ENCODE data around the gene SLC39A10. TPM values are rescaled to one million over a fixed set of nuclear protein-coding genes. Genes with fewer than 3 reads are reported as not detected.

SLC39A10 gene
- total and polyA plus RNA-seq, 2 of the 4 experiments (the other 2 are of a cell fraction), result 17.6 to 64.7 TPM

- TF ChIP-seq MXI1 (IDR thresholded peaks at IDR 0.05; ENCODE audit: borderline replicate concordance, low read depth, low read length) (no peak), ELK1 (IDR thresholded peaks at IDR 0.05; ENCODE audit: borderline replicate concordance, low read depth, low read length) (no peak), RFX5 (IDR thresholded peaks at IDR 0.05; ENCODE audit: low read depth, low read length) (no peak), MAFK (IDR thresholded peaks at IDR 0.05; ENCODE audit: low read depth, low read length) (no peak), BHLHE40 (IDR thresholded peaks at IDR 0.05; ENCODE audit: low read depth, low read length) (no peak), USF2 (IDR thresholded peaks at IDR 0.05; ENCODE audit: low read depth, low read length) (no peak)
- no peak overlapping the region for H2BK15ac ChIP-seq (ENCODE audit: low read depth, low read length)
- no peak overlapping the region for H3K4ac ChIP-seq (ENCODE audit: low read depth, low read length)
- in situ Hi-C loops (cut with MboI; ENCODE audit: low sequenced_read_pairs) (no loop called here), intact Hi-C loops (cut with micrococcal nuclease) (no loop called here), dilution Hi-C loops (cut with HindIII; ENCODE audit: low sequenced_read_pairs, unreplicated experiment) (no loop called here)
- no peak overlapping the region for H2BK20ac ChIP-seq (ENCODE audit: low read depth, low read length)
- no peak overlapping the region for H4K8ac ChIP-seq (ENCODE audit: low read depth in 2 of 2, low read length in 2 of 2)
- H4K91ac ChIP-seq (ENCODE audit: insufficient read depth, low read depth, low read length), result no peak overlapping the region
- H3K27me3 ChIP-seq (ENCODE audit: control insufficient read depth, insufficient read depth, low read length), result no peaks in the 10 kb centered on the region
- no TSS peak for BruUV-seq (replicated peaks)
- no peak overlapping the region for H2AFZ ChIP-seq (replicated peaks; ENCODE audit: low read length, poor library complexity)
- H3K27ac ChIP-seq (ENCODE audit: insufficient read depth, low read length), result no peak overlapping the region
- ChIA-PET CTCF (no interaction called here), POLR2A (ENCODE audit: unreplicated experiment) (no interaction called here)
- H2BK5ac ChIP-seq (ENCODE audit: low read depth, low read length, poor library complexity, severe bottlenecking), result no peak overlapping the region
- no peak overlapping the region for H3K4me2 ChIP-seq (ENCODE audit: low read depth, low read length)
- H3K18ac ChIP-seq (ENCODE audit: low read depth, low read length), result no peak overlapping the region
- H3K4me1 ChIP-seq (ENCODE audit: control insufficient read depth, insufficient read depth, low read length), result no peaks in the 10 kb centered on the region
- no peak for DNase-seq
- no peaks in the 10 kb centered on the region for H3K79me1 ChIP-seq (ENCODE audit: low read depth in 1 of 2, low read length in 2 of 2)
- H2BK120ac ChIP-seq (ENCODE audit: low read depth, low read length), result no peak overlapping the region
- H2AK5ac ChIP-seq (ENCODE audit: low read depth, low read length), result no peak overlapping the region
- H3K36me3 ChIP-seq (ENCODE audit: control insufficient read depth, insufficient read depth, low read length), result no peaks in the 10 kb centered on the region
- H2AK9ac ChIP-seq (replicated peaks; ENCODE audit: low read depth, low read length, poor library complexity), result no peak overlapping the region
- no CpG with 5 or more reads among the region's 9 CpGs for WGBS, 2 experiments (ENCODE audit: extremely low coverage in 2 of 2, insufficient read length in 1 of 2)
- H3K9me3 ChIP-seq (ENCODE audit: control insufficient read depth, insufficient read depth, low read length), result no peaks in the 10 kb centered on the region
- H3K14ac ChIP-seq (replicated peaks; ENCODE audit: low read depth, low read length), result no peak overlapping the region
- no peak overlapping the region for H3K23ac ChIP-seq (ENCODE audit: low read depth, low read length)
- H3K56ac ChIP-seq (ENCODE audit: extremely low read depth, insufficient read depth, low read length), result no peak overlapping the region
- peak overlapping the region; percentile 40; the same call in 1 of the 2 replicates for H4K5ac ChIP-seq (ENCODE audit: low read depth, low read length)
- no peak overlapping the region for H3K9ac ChIP-seq (ENCODE audit: low read depth, low read length)
- no peak overlapping the region for H3K4me3 ChIP-seq (ENCODE audit: insufficient read depth, low read depth, low read length)
- no peaks in the 10 kb centered on the region for H4K20me1 ChIP-seq (ENCODE audit: insufficient read depth, low read length)
- H3K9me1 ChIP-seq (ENCODE audit: insufficient read depth, low read length), result no peaks in the 10 kb centered on the region
- no peak for ATAC-seq (ENCODE audit: low read depth)
These were observed 10.6 kb upstream of the SLC39A10 start for GRCh38 chr2:195646424-195646823.

All from IMR-90 (cell line).